AG04450 (cell line): ENCODE results near the gene KLHL29. TPM values are rescaled to one million over a fixed set of nuclear protein-coding genes. Genes with fewer than 3 reads are reported as not detected.

Experiments
- CTCF ChIA-PET: fragments of 300-600, 350-600 bp; formaldehyde crosslinking; extraction: SDS; loops from one replicate; lab custom pipeline; 2022; ENCODE audit warnings: antibody characterized with exemption, inconsistent platforms; lab: Charles Lee
- POLR2A ChIA-PET: fragments of 350-600 bp; formaldehyde crosslinking; extraction: SDS; loops from one replicate; lab custom pipeline; 2021; ENCODE audit warnings: antibody characterized with exemption, inconsistent platforms; lab: Yijun Ruan, JAX
- DNase-seq: peaks from one replicate; pipeline ENCODE4 v3.0.0-alpha.2; 2011; ENCODE audit warnings: low read depth, low spot score
- H3K27ac ChIP-seq: one replicate; pipeline ENCODE4 v1.5.1; 2012; ENCODE audit warnings: low read depth, low read length, control low read depth
- H3K27me3 ChIP-seq: one replicate; pipeline ENCODE4 v1.6.0; 2012; ENCODE audit warnings: low read length; ENCODE audit not compliant: control insufficient read depth, insufficient read depth
- H3K4me3 ChIP-seq: 2 replicates; pipeline ENCODE4 v1.5.1; 2011; ENCODE audit warnings: mild to moderate bottlenecking, low read depth, low read length, control low read depth
- H3K9me3 ChIP-seq: 2 replicates; pipeline ENCODE4 v1.5.1; 2012; ENCODE audit warnings: low read length; ENCODE audit not compliant: control insufficient read depth, insufficient read depth
- CTCF ChIP-seq: IDR thresholded peaks from 2 replicates; pipeline ENCODE4 v1.5.1; 2011; ENCODE audit warnings: low read depth, low read length, control low read depth, inconsistent platforms
- polyA plus RNA-seq: library from polyadenylated mRNA; depleted of rRNA; stranded (reverse); fragments of >200 nt; gene quantifications from 2 replicates; pipeline ENCODE4 v1.2.3, GENCODE V29; 2011

The KLHL29 gene
- polyA plus RNA-seq, 1 experiment = 3.6 TPM

- peak overlapping the region; percentile 11 for H3K27ac ChIP-seq
- no peaks in the 10 kb centered on the region for H3K27me3 ChIP-seq
- no peak for TF ChIP-seq CTCF
- H3K4me3 ChIP-seq = no peak overlapping the region
- POLR2A ChIA-PET = no interaction called here
- DNase-seq = no peak
- CTCF ChIA-PET = no interaction called here
- H3K9me3 ChIP-seq = no peaks in the 10 kb centered on the region
Observed at GRCh38 chr2:23595021-23595420, 210.0 kb downstream of the KLHL29 start.

GRCh38 chr2:23595601-23596251, 210.7 kb downstream of the KLHL29 start:
- DNase-seq = no peak
- no peak for TF ChIP-seq CTCF
- Histone ChIP-seq H3K9me3 (no peaks in the 10 kb centered on the region), H3K27me3 (no peaks in the 10 kb centered on the region), H3K27ac (no peak overlapping the region), H3K4me3 (no peak overlapping the region)
- CTCF ChIA-PET = no interaction called here
- POLR2A ChIA-PET = no interaction called here

- TF ChIP-seq CTCF = no peak
- no peaks in the 10 kb centered on the region for H3K9me3 ChIP-seq
- H3K27me3 ChIP-seq = no peaks in the 10 kb centered on the region
- POLR2A ChIA-PET = no interaction called here
- no peak overlapping the region for H3K27ac ChIP-seq
- DNase-seq = no peak
- H3K4me3 ChIP-seq = no peak overlapping the region
- CTCF ChIA-PET = interaction anchor here (0.5 kb wide), 1 partner anchor 37 kb away, joined by 10 read pairs; no protein-coding TSS in a partner anchor
Observed at GRCh38 chr2:23596316-23596885, 211.4 kb downstream of the KLHL29 start.

- ChIA-PET POLR2A (no interaction called here), CTCF (no interaction called here)
- no peak overlapping the region for H3K4me3 ChIP-seq
- no peak for TF ChIP-seq CTCF
- no peaks in the 10 kb centered on the region; the same call in 1 of the 2 replicates for H3K9me3 ChIP-seq
- H3K27me3 ChIP-seq = no peaks in the 10 kb centered on the region
- no peak for DNase-seq
- H3K27ac ChIP-seq = no peak overlapping the region
Observed at GRCh38 chr2:23597687-23598086, 212.7 kb downstream of the KLHL29 start.

- POLR2A ChIA-PET = no interaction called here
- CTCF ChIA-PET = no interaction called here
Observed at GRCh38 chr2:23599006-23599405, 214.0 kb downstream of the KLHL29 start.

More at GRCh38 chr2:23599006-23599405, 214.0 kb downstream of the KLHL29 start:
- no peak for TF ChIP-seq CTCF
- no peak overlapping the region for H3K4me3 ChIP-seq
- no peaks in the 10 kb centered on the region for H3K27me3 ChIP-seq
- DNase-seq = no peak
- peaks cover 8% of the 10 kb centered on the region for H3K9me3 ChIP-seq
- H3K27ac ChIP-seq = no peak overlapping the region
